ENCODE measurements around the gene CACHD1. TPM values are rescaled to one million over a fixed set of nuclear protein-coding genes. Genes with fewer than 3 reads are reported as not detected.

The CACHD1 gene
- total RNA-seq, 4 donors from 2014 or later, result 2.2 to 3.6 (median 2.9) TPM

GRCh38 chr1:64712049-64712448 is 242.1 kb downstream of the CACHD1 start:
- Histone ChIP-seq H3K9me3 (no peaks in the 10 kb centered on the region), H3K4me1 (no peaks in the 10 kb centered on the region), H3K36me3 (no peaks in the 10 kb centered on the region), H3K27ac (no peak overlapping the region), H3K27me3 (no peaks in the 10 kb centered on the region), H3K4me3 (no peak overlapping the region)
- in situ Hi-C loops (cut with MboI; ENCODE audit: low sequenced_read_pairs in 4 of 4), result no loop called here
- no peak for ATAC-seq
- intact Hi-C loops (cut with DNase I; ENCODE audit: low total_unique reads), result no loop called here
- TF ChIP-seq, protein P1, sequence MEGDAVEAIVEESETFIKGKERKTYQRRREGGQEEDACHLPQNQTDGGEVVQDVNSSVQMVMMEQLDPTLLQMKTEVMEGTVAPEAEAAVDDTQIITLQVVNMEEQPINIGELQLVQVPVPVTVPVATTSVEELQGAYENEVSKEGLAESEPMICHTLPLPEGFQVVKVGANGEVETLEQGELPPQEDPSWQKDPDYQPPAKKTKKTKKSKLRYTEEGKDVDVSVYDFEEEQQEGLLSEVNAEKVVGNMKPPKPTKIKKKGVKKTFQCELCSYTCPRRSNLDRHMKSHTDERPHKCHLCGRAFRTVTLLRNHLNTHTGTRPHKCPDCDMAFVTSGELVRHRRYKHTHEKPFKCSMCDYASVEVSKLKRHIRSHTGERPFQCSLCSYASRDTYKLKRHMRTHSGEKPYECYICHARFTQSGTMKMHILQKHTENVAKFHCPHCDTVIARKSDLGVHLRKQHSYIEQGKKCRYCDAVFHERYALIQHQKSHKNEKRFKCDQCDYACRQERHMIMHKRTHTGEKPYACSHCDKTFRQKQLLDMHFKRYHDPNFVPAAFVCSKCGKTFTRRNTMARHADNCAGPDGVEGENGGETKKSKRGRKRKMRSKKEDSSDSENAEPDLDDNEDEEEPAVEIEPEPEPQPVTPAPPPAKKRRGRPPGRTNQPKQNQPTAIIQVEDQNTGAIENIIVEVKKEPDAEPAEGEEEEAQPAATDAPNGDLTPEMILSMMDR (IDR thresholded peaks at IDR 0.05 in 4 of 5, conservative IDR thresholded peaks at IDR 0.05 in 1 of 5), result no peak
- TF ChIP-seq POLR2A (IDR thresholded peaks at IDR 0.05), result no peak
- DNase-seq, result no peak

DNA sequence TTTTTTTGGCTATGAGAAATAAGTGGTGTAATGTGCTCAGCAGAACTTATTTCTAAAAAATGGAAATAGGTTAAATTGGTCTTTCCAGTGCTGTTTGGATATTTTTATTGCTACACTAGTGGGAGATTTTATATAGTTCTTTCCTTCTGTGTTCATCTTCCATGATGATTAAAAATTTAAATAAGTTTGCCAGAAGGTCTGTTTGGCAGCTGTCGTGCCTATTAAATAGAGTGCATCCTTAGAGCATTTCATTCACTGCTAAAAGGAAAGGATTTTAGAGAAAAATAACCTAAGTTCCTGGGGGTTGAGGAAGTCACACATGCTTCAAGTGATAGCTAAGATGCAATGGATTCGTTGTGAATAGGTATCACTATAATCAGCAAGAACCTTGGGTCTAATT is 245.3 kb downstream of the CACHD1 start:
- no peak for TF ChIP-seq POLR2A (IDR thresholded peaks at IDR 0.05)
- TF ChIP-seq, protein P1 (IDR thresholded peaks at IDR 0.05 in 4 of 5, conservative IDR thresholded peaks at IDR 0.05 in 1 of 5), result no peak
- no peaks in the 10 kb centered on the region for H3K9me3 ChIP-seq
- intact Hi-C loops (cut with DNase I; ENCODE audit: low total_unique reads) (no loop called here), in situ Hi-C loops (cut with MboI; ENCODE audit: low sequenced_read_pairs in 4 of 4) (no loop called here)
- no peak for DNase-seq
- no peak overlapping the region for H3K4me3 ChIP-seq
- H3K27me3 ChIP-seq, result no peaks in the 10 kb centered on the region
- H3K36me3 ChIP-seq, result no peaks in the 10 kb centered on the region
- no peaks in the 10 kb centered on the region for H3K4me1 ChIP-seq
- no peak overlapping the region for H3K27ac ChIP-seq
- no peak for ATAC-seq

- intact Hi-C loops (cut with DNase I; ENCODE audit: low total_unique reads), result no loop called here
- no peak for TF ChIP-seq POLR2A (IDR thresholded peaks at IDR 0.05)
- TF ChIP-seq, protein P1 (IDR thresholded peaks at IDR 0.05 in 4 of 5, conservative IDR thresholded peaks at IDR 0.05 in 1 of 5), result no peak
- H3K36me3 ChIP-seq, result no peaks in the 10 kb centered on the region
- H3K27ac ChIP-seq, result no peak overlapping the region
- no peaks in the 10 kb centered on the region for H3K9me3 ChIP-seq
- in situ Hi-C loops (cut with MboI; ENCODE audit: low sequenced_read_pairs in 4 of 4), result no loop called here
- DNase-seq (no peak), ATAC-seq (no peak)
- H3K4me1 ChIP-seq, result no peaks in the 10 kb centered on the region
- H3K27me3 ChIP-seq, result no peaks in the 10 kb centered on the region
- H3K4me3 ChIP-seq, result no peak overlapping the region
These were observed 251.2 kb downstream of the CACHD1 start for GRCh38 chr1:64721135-64721534.

DNA sequence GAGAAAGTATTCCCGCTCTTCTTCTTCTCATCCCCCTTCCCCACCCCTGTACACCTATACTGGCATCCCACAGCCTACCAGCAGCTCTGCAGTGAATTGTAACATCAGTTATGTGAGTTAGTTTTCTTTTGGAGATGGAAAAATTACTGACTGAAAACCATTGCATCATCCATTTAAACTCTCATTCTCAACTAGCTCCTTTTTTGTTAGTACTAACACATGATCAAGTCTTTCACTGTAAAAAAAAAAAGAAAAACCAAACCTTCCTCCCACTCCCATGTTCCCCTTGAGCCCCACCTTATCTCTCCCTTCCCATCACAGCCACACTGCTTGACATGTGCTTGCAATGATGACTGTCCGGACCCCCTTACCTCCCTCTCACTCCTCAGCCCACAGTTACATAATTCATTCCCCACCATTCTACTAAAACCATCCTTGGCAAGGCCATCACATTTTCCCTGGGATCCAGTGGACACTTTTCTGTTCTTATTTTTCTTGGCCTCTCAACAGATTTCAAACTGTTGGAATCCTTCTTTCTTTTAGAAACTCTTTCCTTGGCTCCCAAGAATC is 251.7 kb downstream of the CACHD1 start:
- intact Hi-C loops (cut with DNase I; ENCODE audit: low total_unique reads), result no loop called here
- Histone ChIP-seq H3K4me1 (no peaks in the 10 kb centered on the region), H3K4me3 (no peak overlapping the region), H3K27ac (no peak overlapping the region), H3K9me3 (no peaks in the 10 kb centered on the region), H3K27me3 (no peaks in the 10 kb centered on the region), H3K36me3 (no peaks in the 10 kb centered on the region)
- no peak for TF ChIP-seq POLR2A (IDR thresholded peaks at IDR 0.05)
- TF ChIP-seq, protein P1 (IDR thresholded peaks at IDR 0.05 in 4 of 5, conservative IDR thresholded peaks at IDR 0.05 in 1 of 5), result no peak
- ATAC-seq, result no peak
- in situ Hi-C loops (cut with MboI; ENCODE audit: low sequenced_read_pairs in 4 of 4), result no loop called here
- DNase-seq, result no peak

- intact Hi-C loops (cut with DNase I; ENCODE audit: low total_unique reads), result no loop called here
- no peak overlapping the region for H3K4me3 ChIP-seq
These were observed 257.9 kb downstream of the CACHD1 start for GRCh38 chr1:64727861-64728260.

More at GRCh38 chr1:64727861-64728260, 257.9 kb downstream of the CACHD1 start:
- no peaks in the 10 kb centered on the region for H3K9me3 ChIP-seq
- no peak for ATAC-seq
- no peak for TF ChIP-seq POLR2A (IDR thresholded peaks at IDR 0.05)
- TF ChIP-seq, protein P1 (IDR thresholded peaks at IDR 0.05 in 4 of 5, conservative IDR thresholded peaks at IDR 0.05 in 1 of 5), result no peak
- no peaks in the 10 kb centered on the region for H3K36me3 ChIP-seq
- no peak for DNase-seq
- in situ Hi-C loops (cut with MboI; ENCODE audit: low sequenced_read_pairs in 4 of 4), result no loop called here
- no peaks in the 10 kb centered on the region for H3K4me1 ChIP-seq
- H3K27ac ChIP-seq, result no peak overlapping the region
- H3K27me3 ChIP-seq, result no peaks in the 10 kb centered on the region

Data from gastrocnemius medialis (tissue), 4 donors.